HS-5 (cell line): ENCODE data around the gene PDAP1.
"Not testable (repeated sequence)": the region's sequence is repeated elsewhere in the genome, so short reads cannot be mapped to it uniquely, and the experiment has no call there.

ENCODE experiments used
- DNase-seq: peaks from one replicate; pipeline ENCODE4 v3.0.0-alpha.2; 2012; ENCODE audit warnings: low read depth

The PDAP1 gene

GRCh38 chr7:99375070-99375807, 33.2 kb downstream of the PDAP1 start:
- no peak for DNase-seq

- DNase-seq, result no peak
These were observed 34.0 kb downstream of the PDAP1 start, which contains the start of gene ARPC1B for GRCh38 chr7:99374111-99375064. TSS of gene ARPC1B (plus strand) at chr7:99374730. CDS start at chr7:99385715, 10,985 bp downstream.

GRCh38 chr7:99373091-99374066, 35.0 kb downstream of the PDAP1 start:
- no peak for DNase-seq

GRCh38 chr7:99372275-99373090, 35.9 kb downstream of the PDAP1 start:
- DNase-seq, result no peak

GRCh38 chr7:99371376-99371920, 36.9 kb downstream of the PDAP1 start:
- DNase-seq, result no peak

- no peak for DNase-seq
These were observed 38.5 kb downstream of the PDAP1 start for GRCh38 chr7:99369767-99370391.

GRCh38 chr7:99368750-99369389, 39.5 kb downstream of the PDAP1 start:
- DNase-seq, result no peak

GRCh38 chr7:99366646-99367045, 41.8 kb downstream of the PDAP1 start:
- DNase-seq, result no peak

GRCh38 chr7:99365318-99366141, 42.9 kb downstream of the PDAP1 start:
- no peak for DNase-seq

- no peak for DNase-seq
These were observed 45.1 kb downstream of the PDAP1 start for GRCh38 chr7:99363286-99363685.

- no peak for DNase-seq
These were observed 45.6 kb downstream of the PDAP1 start for GRCh38 chr7:99362801-99363200.

GRCh38 chr7:99359465-99360154, 48.8 kb downstream of the PDAP1 start:
- no peak for DNase-seq

GRCh38 chr7:99358521-99358920, 49.9 kb downstream of the PDAP1 start:
- not testable (repeated sequence) for DNase-seq

GRCh38 chr7:99357701-99358490, 50.5 kb downstream of the PDAP1 start:
- no peak for DNase-seq

- no peak for DNase-seq
These were observed 53.3 kb downstream of the PDAP1 start for GRCh38 chr7:99355098-99355497.

GRCh38 chr7:99352247-99352646, 56.1 kb downstream of the PDAP1 start:
- no peak for DNase-seq

GRCh38 chr7:99350641-99351040, 57.8 kb downstream of the PDAP1 start:
- not testable (repeated sequence) for DNase-seq
